Choroid plexus epithelial cell (primary cell): Measurements from ENCODE around the gene DIP2B.
"Not testable (repeated sequence)": the region's sequence is repeated elsewhere in the genome, so short reads cannot be mapped to it uniquely, and the experiment has no call there.

Experiments
- DNase-seq: peaks from one replicate; pipeline ENCODE4 v3.0.0-alpha.2; 2010; ENCODE audit warnings: low read depth
- H3K4me3 ChIP-seq: 2 replicates; pipeline ENCODE4 v1.5.1; 2011; ENCODE audit warnings: low read depth, mild to moderate bottlenecking, control low read depth, low read length, moderate library complexity
- CTCF ChIP-seq: conservative IDR thresholded peaks from 2 replicates; pipeline ENCODE4 v1.5.1; 2011; ENCODE audit warnings: low read depth, mild to moderate bottlenecking, control low read depth, inconsistent platforms, low read length, moderate library complexity

Gene DIP2B

GRCh38 chr12:50547742-50548141, 43.0 kb downstream of the DIP2B start:
- H3K4me3 ChIP-seq: no peak overlapping the region
- DNase-seq: no peak
- no peak for TF ChIP-seq CTCF

DNA sequence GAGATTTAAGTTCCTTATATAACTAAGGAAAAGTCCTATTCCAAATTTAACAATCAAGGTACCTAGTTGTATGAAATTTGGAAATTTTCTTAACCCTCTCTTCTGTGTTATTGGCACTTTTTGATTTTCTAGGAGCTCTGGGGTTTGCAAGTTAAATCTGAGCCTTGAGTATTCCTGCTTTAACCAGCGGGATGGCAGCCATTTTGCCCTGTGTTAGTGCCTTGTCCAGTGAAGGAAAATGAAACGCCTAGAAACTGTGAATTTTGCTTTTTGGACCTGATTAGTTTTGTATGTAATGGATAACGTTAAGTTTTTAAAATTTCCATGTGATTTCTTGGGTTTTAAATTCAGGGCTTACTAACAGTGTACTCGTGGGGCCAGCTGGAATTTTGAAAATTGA, 45.1 kb downstream of the DIP2B start:
- no peak overlapping the region for H3K4me3 ChIP-seq
- no peak for DNase-seq
- TF ChIP-seq CTCF: no peak

- DNase-seq: peak; percentile 55
- TF ChIP-seq CTCF: no peak
- H3K4me3 ChIP-seq: no peak overlapping the region
These were observed 45.9 kb downstream of the DIP2B start for GRCh38 chr12:50550530-50551223.

GRCh38 chr12:50551866-50552265, 47.1 kb downstream of the DIP2B start:
- TF ChIP-seq CTCF: no peak
- H3K4me3 ChIP-seq: no peak overlapping the region
- DNase-seq: no peak

GRCh38 chr12:50554651-50555050, 49.9 kb downstream of the DIP2B start:
- TF ChIP-seq CTCF: no peak
- no peak overlapping the region for H3K4me3 ChIP-seq
- no peak for DNase-seq

DNA sequence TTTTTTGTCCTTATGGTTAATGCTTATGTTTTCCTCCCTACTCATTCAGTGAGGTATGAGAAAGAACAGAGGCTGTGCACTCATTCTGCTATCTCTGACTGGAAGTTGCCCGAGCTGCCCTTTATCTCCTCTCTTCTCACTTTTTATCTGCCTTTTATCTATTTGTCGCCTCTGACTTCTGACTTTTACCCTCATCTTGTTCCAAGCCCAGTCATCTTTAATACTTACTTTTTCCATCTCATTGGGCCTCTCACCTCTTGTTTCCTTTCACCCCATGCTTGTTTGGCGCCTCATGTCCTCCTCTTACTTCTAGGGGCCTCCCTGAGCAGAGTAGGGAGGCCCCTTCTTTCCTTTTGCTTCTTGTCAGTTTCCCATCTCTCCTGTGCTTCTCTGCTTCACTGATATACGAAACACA, 50.7 kb downstream of the DIP2B start:
- no peak overlapping the region for H3K4me3 ChIP-seq
- TF ChIP-seq CTCF: no peak
- no peak for DNase-seq

- DNase-seq: no peak
- no peak overlapping the region for H3K4me3 ChIP-seq
- TF ChIP-seq CTCF: no peak
These were observed 51.5 kb downstream of the DIP2B start for GRCh38 chr12:50556273-50556672.

DNA sequence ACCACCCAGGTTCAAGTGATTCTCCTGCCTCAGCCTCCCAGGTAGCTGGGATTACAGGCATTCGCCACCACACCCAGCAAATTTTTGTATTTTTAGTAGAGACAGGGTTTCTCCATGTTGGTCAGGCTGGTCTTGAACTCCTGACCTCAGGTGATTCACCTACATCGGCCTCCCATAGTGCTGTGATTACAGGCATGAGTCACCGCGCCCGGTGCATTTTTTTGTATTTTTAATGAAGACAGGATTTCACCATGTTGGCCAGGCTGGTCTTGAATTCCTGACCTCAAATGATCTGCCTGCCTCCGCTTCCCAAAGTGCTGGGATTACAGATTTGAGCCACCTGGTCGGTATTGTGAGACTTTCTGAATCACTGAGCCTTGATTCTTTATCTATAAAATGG, 52.0 kb downstream of the DIP2B start:
- peak; percentile 55 for DNase-seq
- not testable (repeated sequence) for H3K4me3 ChIP-seq
